KOPT-K1 (cell line): ENCODE measurements around the gene TUBB2A.
"Not testable (repeated sequence)": the region's sequence is repeated elsewhere in the genome, so short reads cannot be mapped to it uniquely, and the experiment has no call there.

Source experiments
- H3K27ac ChIP-seq: fragments of 200-600 bp; sonication (generic); 2 replicates; pipeline ENCODE4 v1.5.1; 2016; ENCODE audit warnings: antibody characterized with exemption, mild to moderate bottlenecking, low read depth, low read length; ENCODE audit not compliant: poor library complexity, severe bottlenecking
- H3K36me3 ChIP-seq: fragments of 200-600 bp; sonication (generic); 2 replicates; pipeline ENCODE4 v1.5.1; 2017; ENCODE audit warnings: antibody characterized with exemption, mild to moderate bottlenecking, low read length, moderate library complexity; ENCODE audit not compliant: insufficient read depth
- H3K9me3 ChIP-seq: fragments of 200-600 bp; sonication (generic); 2 replicates; pipeline ENCODE4 v1.5.1; 2017; ENCODE audit warnings: antibody characterized with exemption, low read length, mild to moderate bottlenecking; ENCODE audit not compliant: insufficient read depth, poor library complexity, severe bottlenecking

TUBB2A gene

DNA sequence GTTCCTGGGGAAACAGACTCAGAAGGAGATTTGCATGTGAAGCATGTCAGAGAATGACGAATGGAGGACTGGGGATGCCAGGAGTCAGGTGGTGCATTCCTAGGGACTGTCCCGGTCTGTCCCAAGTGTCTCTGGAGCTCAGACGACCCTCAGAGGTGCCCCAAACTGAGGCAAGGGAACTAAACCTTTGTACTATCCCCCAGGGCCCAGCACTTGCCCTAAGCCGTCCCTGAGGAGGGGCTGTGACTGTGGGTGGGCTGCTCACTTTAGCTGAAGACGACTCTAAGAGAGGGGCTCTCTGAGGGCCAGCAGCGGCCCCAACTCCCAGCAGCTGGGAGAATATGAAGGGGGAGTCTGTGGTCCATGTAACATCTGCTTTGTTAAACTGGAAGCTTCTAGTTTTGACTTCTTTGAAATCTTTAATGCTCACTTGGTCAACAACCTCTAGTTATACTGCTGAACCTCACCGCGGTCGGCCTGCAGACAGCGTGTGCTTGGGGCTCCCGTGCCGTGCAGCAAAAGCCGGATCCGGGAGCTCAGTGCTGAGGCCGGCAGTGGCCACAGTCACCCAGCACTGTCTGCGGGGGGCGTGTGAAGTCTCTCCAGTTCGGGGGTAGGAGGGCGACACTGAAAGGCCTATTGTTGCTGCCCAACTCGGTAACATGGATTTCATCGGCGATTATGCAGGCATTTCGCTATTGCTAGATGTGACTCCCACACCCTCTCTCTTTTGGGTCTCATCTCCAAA, 35.9 kb upstream of the TUBB2A start:
- Histone ChIP-seq H3K9me3 (no peaks in the 10 kb centered on the region), H3K27ac (no peak overlapping the region), H3K36me3 (no peaks in the 10 kb centered on the region)

DNA sequence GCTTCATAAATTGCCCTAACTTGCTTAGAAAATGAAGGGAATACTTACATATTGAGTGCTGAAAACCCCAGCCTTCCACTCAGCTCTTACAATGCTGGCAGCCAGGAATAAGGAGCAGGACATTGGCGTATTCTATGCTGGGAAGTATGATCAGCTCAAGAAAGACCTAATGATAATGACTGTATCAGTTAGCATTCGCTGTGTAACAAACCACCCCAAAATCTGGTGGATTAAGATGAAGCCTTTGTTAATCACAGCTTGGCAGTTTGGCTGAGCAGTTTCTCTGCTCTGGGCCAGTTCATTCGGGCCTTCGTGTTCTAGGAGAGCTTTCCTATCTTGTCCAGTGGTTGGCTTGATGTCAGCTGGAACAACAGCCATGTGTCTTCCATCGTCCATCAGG, 33.4 kb upstream of the TUBB2A start:
- H3K36me3 ChIP-seq = no peaks in the 10 kb centered on the region
- no peaks in the 10 kb centered on the region for H3K9me3 ChIP-seq
- H3K27ac ChIP-seq = no peak overlapping the region

DNA sequence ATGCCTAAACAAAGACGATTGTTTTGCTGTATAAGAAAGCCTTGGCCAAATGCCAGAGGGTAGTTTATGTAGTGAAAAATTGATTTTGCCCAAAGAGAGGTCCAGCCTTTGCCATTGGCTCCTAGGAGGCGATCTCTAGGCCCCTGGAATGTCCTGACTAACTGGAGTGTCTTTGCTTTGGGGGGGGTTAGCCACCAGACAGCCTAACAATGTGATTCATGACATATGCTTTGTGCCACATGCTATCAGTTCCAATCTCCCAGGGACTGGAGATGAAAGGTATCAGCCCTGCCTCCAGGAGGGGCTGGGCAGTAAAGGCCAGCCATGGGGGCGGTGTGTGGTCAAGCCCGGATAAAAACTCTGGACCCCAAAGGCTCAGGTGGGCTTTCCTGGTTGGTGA, 32.7 kb upstream of the TUBB2A start:
- H3K9me3 ChIP-seq = no peaks in the 10 kb centered on the region
- H3K27ac ChIP-seq = no peak overlapping the region
- H3K36me3 ChIP-seq = no peaks in the 10 kb centered on the region

DNA sequence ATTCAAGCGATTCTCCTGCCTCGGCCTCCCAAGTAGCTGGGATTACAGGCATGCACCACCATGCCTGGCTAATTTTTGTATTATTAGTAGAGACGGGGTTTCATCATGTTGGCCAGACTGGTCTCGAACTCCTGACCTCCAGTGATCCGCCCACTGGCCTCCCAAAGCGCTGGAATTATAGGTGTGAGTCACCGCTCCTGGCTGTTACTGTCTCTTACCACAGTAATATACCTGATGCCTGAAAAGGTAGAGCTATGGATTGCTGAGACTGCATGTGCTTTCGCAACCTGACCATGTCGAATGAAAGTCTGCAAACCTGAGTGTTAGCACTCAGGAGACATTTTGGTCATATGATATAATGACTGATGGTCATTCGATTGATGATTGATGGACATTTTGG, 31.8 kb upstream of the TUBB2A start:
- H3K27ac ChIP-seq, H3K9me3 ChIP-seq, H3K36me3 ChIP-seq: not testable (repeated sequence)

DNA sequence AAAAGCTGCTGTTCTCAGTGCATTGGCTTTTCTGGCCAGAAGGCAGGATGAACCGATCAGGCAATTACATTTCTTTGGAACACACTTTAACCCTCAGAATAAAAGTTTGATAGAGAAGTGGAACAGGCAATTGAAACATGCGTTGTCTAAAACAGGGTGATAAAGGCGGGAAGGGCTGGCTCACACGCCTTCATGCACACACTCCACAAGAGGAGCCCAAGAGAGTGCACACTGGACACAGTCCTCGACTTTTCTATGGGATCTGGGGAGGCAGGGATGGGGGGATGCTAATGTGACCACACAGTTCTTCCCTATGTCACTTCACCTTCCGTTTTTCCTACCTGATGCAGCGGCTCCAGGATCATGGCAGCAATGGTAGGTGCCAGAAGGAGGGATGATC, 30.9 kb upstream of the TUBB2A start:
- Histone ChIP-seq H3K36me3 (no peaks in the 10 kb centered on the region), H3K9me3 (no peaks in the 10 kb centered on the region), H3K27ac (no peak overlapping the region)

DNA sequence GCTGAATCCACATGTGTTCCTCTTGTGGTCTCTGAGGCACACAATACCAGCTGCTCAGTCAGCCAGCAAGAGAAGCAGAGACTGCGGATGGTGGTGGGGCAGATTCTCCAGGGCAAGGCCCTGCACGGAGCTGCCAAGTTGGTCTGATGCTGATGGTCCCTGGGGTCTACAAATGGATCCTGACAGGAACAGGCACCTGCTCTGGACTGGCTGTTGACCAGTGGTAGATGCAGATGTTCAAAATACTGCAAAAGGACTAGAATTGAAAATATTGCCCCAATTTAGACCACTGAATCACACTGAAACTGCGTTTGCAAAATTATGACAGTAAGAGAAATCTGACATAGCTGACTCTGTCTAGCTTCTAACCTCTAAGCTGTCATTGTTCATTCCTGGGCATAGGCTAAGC, 29.6 kb upstream of the TUBB2A start:
- no peaks in the 10 kb centered on the region for H3K36me3 ChIP-seq
- no peaks in the 10 kb centered on the region for H3K9me3 ChIP-seq
- H3K27ac ChIP-seq = no peak overlapping the region

DNA sequence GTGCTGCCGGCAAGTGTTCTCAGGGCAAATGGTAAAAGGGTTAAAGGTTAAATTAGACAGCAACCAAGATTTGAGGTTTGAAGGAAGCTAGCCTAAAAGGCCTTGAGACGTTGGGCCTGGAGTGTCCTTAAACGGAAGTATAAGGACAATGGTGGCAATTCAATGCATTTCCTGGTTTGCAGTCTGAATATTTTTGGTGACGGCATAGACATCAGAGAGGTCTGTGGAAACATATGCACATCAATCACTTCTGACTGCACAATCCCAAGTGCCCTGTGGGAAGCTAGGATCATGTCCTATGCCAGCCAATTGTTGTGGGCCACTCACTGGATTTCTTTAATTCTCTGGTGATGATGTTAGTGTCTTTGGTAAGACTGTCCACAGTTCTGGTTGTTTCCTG, 25.7 kb upstream of the TUBB2A start:
- H3K9me3 ChIP-seq = no peaks in the 10 kb centered on the region
- no peak overlapping the region for H3K27ac ChIP-seq
- no peaks in the 10 kb centered on the region for H3K36me3 ChIP-seq

DNA sequence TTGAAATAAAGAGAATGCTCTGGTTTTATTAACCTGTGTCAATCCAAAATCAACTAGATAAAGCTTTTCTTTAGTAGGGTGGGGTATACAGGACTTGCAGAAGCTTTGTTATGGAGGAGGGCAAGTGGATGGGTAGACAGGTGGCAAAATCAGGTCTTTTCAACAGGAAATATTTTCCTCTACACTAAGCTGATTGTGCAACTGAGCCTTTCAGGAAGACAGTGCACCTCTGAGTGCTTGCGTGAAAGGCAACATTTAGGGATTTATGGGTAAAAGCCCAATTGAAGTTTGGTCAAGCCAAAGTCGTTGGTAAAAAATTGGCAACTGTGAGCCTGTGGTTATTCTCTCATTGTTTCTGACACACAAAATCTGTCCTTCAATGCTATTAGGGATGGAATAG, 23.8 kb upstream of the TUBB2A start:
- no peaks in the 10 kb centered on the region for H3K9me3 ChIP-seq
- H3K36me3 ChIP-seq = no peaks in the 10 kb centered on the region
- H3K27ac ChIP-seq = no peak overlapping the region

DNA sequence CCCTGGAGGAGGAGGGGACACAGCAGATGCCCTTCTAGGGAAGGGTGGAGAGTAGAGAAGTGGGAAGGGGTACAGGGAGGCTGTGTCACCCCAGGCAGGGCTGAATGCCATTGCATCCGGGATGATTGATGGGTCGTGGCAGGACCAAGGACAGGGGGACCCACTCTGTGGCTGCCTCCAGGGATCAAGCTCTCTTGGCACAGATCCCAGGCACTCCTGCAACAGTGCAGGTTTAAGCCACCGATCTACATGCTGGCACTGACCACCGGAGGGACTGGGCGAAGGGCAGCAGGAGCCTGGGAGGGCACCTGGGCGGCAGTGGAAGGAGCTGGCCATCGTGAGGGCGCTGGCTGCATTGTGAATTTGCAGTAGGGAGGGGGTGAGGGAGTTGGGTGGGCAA, 22.6 kb upstream of the TUBB2A start:
- not testable (repeated sequence) for H3K36me3 ChIP-seq, H3K27ac ChIP-seq, H3K9me3 ChIP-seq

DNA sequence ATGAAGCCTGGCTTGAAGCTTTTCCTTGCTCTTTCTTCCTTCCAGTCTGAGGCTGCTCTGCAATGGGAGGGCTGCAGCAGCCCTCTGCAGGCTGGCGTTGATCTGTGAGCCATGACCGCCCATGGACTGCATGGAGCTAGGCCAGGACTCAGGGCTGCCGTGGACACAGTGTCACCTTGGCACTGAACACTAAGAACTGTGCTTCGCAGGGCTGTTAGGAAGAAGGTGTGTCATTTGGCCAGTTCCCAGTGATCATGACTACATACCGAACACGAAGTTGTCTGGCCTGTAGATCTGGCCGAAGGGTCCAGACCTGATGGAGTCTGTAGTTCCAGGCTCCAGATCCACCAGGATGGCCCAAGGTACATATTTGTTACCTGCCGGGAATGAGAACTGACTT, 21.3 kb upstream of the TUBB2A start:
- not testable (repeated sequence) for H3K36me3 ChIP-seq, H3K9me3 ChIP-seq, H3K27ac ChIP-seq

DNA sequence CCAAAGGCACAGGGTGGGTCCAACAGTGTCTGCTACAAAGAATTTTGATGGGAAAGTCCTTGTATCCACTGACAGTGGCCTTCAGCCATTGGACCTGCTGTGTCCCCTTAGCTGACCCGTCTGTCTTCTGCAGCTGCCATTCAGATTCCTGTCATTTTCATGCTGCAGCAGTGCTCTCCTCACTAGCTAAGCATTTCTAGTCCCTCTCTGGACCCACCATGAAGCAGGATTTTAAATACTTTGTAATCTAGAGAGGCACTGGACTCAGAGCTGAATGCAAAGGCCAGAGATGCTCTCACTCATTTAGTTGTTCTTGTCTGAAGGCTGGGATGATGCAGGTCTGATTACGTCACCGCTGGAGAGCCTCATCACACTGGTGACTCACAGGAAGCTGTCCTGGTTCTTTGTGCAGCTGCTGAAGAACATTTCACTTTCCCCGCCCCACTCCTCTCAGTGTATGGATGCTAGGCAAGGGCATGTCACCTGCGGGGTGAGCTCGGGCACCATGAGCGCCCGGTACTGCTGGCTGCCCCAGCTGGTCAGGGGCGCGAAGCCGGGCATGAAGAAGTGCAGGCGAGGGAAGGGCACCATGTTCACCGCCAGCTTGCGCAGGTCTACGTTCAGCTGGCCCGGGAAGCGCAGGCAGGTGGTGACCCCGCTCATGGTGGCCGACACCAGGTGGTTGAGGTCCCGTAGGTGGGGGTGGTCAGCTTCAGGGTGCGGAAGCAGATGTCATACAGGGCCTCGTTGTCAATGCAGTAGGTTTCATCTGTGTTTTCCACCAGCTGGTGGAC, 19.4 kb upstream of the TUBB2A start:
- Histone ChIP-seq H3K9me3 (no peaks in the 10 kb centered on the region), H3K27ac (no peak overlapping the region), H3K36me3 (no peaks in the 10 kb centered on the region)

DNA sequence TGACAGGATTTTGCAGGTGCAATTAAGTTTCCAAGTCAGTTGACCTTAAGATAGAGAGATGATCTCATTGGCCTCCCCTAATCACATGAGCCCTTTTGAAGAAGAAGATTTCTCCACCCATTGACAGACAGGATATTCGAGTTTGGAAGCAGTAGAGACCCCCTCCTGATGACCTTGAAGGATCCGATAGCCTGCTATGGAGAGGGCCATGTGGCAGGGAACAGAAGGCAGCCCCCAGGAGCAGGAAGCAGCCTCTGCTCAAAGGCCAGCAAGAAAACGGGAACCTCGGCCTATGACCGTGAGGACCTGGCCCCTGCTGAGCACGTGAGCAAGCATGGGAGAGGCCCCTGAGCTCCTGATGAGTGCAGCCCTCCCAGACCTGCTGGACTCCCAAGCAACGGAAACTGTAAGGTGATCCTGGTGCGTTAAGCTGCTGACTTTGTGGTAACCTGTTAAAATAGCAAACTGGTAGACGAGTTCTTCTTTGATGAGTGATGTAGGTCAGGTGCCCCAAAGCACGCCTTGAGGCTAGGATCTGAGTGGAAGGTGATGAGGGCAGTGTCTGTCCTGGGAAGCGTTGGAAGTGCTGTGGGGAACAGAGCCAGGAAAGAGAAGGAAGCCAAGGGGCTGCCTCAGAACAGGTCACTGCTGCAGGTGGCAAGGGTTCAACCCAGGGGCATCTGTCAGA, 18.5 kb upstream of the TUBB2A start:
- no peaks in the 10 kb centered on the region for H3K36me3 ChIP-seq
- H3K27ac ChIP-seq = no peak overlapping the region
- no peaks in the 10 kb centered on the region for H3K9me3 ChIP-seq

DNA sequence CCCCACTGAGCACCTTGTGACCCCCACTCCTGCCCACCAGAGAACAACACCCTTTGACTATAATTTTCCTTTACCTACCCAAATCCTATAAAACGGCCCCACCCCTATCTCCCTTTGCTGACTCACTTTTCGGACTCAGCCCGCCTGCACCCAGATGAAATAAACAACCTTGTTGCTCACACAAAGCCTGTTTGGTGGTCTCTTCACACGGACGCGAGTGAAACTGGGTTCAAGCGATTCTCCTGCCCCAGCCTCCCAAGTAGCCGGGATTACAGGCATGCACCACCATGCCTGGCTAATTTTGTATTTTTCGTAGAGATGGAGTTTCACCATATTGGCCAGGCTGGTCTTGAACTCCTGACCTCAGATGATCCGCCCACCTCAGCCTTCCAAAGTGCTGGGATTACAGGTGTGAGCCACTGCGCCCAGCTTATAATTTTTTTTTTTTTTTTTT, 16.3 kb upstream of the TUBB2A start:
- H3K27ac ChIP-seq, H3K9me3 ChIP-seq, H3K36me3 ChIP-seq: not testable (repeated sequence)

DNA sequence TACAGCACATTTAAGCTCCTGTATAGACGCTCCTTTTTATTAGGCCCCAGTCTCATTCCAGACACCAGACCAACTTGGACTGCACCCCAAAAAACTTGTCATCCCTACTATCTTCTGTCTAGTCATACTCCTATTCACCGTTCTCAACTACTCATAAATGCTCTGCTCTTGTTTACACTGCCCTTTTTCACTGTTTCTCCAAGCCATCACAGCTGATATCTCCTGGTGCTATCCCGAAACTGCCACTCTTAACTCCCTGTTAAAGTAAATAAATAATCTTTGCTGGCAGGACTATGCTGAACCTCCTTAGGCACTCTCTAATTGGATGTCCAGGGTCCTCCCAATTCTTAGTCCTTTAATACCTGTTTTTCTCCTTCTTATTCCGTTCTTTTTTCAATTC, 15.4 kb upstream of the TUBB2A start:
- not testable (repeated sequence) for H3K36me3 ChIP-seq, H3K9me3 ChIP-seq, H3K27ac ChIP-seq

DNA sequence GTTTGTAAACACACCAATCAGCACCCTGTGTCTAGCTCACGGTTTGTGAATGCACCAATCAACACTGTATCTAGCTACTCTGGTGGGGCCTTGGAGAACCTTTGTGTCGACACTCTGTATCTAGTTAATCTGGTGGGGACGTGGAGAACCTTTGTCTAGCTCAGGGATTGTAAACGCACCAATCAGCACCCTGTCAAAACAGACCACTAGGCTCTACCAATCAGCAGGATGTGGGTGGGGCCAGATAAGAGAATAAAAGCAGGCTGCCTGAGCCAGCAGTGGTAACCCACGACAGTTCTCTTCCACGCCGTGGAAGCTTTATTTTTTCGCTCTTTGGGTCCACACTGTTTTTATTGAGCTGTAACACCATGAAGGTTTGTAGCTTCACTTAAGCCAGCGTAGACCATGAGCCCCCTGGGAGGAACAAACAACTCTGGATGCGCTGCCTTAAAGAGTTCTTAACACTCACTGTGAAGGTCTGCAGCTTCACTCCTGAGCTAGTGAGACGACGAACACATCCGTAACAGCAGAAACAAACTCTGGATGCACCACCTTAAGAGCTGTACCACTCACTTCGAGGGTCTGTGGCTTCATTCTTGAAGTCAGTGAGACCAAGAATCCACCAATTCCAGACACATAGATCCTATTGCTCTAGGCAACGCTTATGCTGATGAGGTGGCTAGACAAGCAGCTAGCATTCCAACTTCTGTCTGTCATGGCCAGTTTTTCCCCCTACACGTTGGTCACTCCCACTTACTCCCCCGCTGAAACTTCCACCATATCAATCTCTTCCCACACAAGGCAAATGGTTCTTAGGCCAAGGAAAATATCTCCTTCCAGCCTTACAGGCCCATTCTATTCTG, 14.2 kb upstream of the TUBB2A start:
- not testable (repeated sequence) for H3K36me3 ChIP-seq

More for the DNA sequence above, 14.2 kb upstream of the TUBB2A start:
- H3K9me3 ChIP-seq, H3K27ac ChIP-seq: not testable (repeated sequence)
